Measurements from ENCODE around the gene DNAJB8.

The DNAJB8 gene

GRCh38 chr3:128463771-128464170 lies 2.9 kb downstream of the DNAJB8 start:
- no peak for DNase-seq

- no peak for DNase-seq
Observed at GRCh38 chr3:128463354-128463753, 3.3 kb downstream of the DNAJB8 start.

- no peak for DNase-seq
Observed at GRCh38 chr3:128462931-128463330, 3.8 kb downstream of the DNAJB8 start.

GRCh38 chr3:128462341-128462910 lies 4.3 kb downstream of the DNAJB8 start:
- no peak for DNase-seq

- DNase-seq: no peak
Observed at GRCh38 chr3:128461731-128462130, 5.0 kb downstream of the DNAJB8 start.

- no peak for DNase-seq
Observed at GRCh38 chr3:128459461-128459820, 7.2 kb downstream of the DNAJB8 start.

- DNase-seq: no peak
Observed at GRCh38 chr3:128458746-128459460, 7.8 kb downstream of the DNAJB8 start.

GRCh38 chr3:128457937-128458336 lies 8.8 kb downstream of the DNAJB8 start:
- DNase-seq: no peak

- DNase-seq: no peak
Observed at GRCh38 chr3:128456776-128457715, 9.6 kb downstream of the DNAJB8 start.

GRCh38 chr3:128455786-128456748 lies 10.6 kb downstream of the DNAJB8 start:
- DNase-seq: no peak

- DNase-seq: no peak
Observed at GRCh38 chr3:128455116-128455515, 11.6 kb downstream of the DNAJB8 start.

GRCh38 chr3:128454310-128454618 lies 12.4 kb downstream of the DNAJB8 start:
- no peak for DNase-seq

GRCh38 chr3:128453501-128454309 lies 13.0 kb downstream of the DNAJB8 start:
- no peak for DNase-seq

GRCh38 chr3:128452678-128453275 lies 13.9 kb downstream of the DNAJB8 start:
- DNase-seq: no peak

- no peak for DNase-seq
Observed at GRCh38 chr3:128452120-128452519, 14.6 kb downstream of the DNAJB8 start.

GRCh38 chr3:128449111-128449638 lies 17.5 kb downstream of the DNAJB8 start:
- no peak for DNase-seq

GRCh38 chr3:128448491-128448890 lies 18.2 kb downstream of the DNAJB8 start:
- no peak for DNase-seq

GRCh38 chr3:128447561-128448013 lies 19.1 kb downstream of the DNAJB8 start:
- peak; percentile 67 to 78 for DNase-seq

GRCh38 chr3:128446821-128447220 lies 19.9 kb downstream of the DNAJB8 start:
- DNase-seq: no peak

- no peak for DNase-seq
Observed at GRCh38 chr3:128445357-128445756, 21.3 kb downstream of the DNAJB8 start.

GRCh38 chr3:128443771-128444170 lies 22.9 kb downstream of the DNAJB8 start:
- no peak for DNase-seq
